Measurements from ENCODE around the gene PCSK2.

The PCSK2 gene

DNA sequence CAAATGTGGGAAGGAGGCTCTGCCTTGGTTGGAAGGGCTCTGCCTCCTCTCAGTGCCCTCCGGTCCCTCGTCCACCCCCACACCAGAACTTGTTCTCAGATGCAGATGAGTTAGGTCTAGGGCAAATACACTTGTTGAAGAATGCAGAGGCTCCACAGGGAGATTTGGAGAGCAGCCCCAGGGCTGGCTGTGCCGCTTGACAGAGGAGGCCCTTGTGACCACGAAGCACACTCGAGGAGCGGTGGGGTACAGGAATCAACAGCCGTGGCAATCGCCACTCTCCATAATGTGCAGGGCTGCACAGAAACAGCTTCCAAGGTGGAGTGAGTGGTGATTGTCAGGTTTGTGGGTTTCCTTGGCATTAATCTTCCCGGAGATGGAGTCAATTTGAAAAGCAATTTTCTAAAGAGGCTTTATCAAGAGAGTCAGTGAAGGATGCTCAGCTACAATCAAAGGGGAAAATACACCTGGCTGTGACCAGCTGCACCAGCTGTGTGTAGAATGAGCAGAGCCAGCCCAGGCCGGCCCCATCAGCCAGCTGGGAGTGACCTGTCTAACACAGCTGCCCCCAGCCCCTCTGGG lies 244.9 kb downstream of the PCSK2 start:
- Histone ChIP-seq H3K4me2 (ENCODE audit: low read depth, low read length) (no peak overlapping the region), H3K9me2 (replicated peaks; ENCODE audit: insufficient read depth, low read length) (no peaks in the 10 kb centered on the region), H4K20me1 (ENCODE audit: insufficient read depth, low read length) (no peaks in the 10 kb centered on the region), H2AFZ (ENCODE audit: low read length) (no peak overlapping the region), H3K9ac (ENCODE audit: low read length) (no peak overlapping the region), H3K79me2 (ENCODE audit: low read length) (no peaks in the 10 kb centered on the region), H3K27me3 (replicated peaks; ENCODE audit: insufficient read depth, low read length) (no peaks in the 10 kb centered on the region), H3K4me1 (ENCODE audit: low read length) (no peaks in the 10 kb centered on the region), H3K36me3 (replicated peaks; ENCODE audit: insufficient read depth, low read length) (no peaks in the 10 kb centered on the region), H3F3A (ENCODE audit: insufficient read depth, low read length) (no peaks in the 10 kb centered on the region), H3K9me3 (replicated peaks; ENCODE audit: insufficient read depth, low read length) (no peaks in the 10 kb centered on the region), H3K27ac (ENCODE audit: low read length) (no peak overlapping the region), H3K4me3 (ENCODE audit: low read length) (no peak overlapping the region)
- no peak for DNase-seq
- TF ChIP-seq CTCF (IDR thresholded peaks at IDR 0.05; ENCODE audit: low read length) = no peak
- no peak for TF ChIP-seq EZH2phosphoT487 (IDR thresholded peaks at IDR 0.05; ENCODE audit: low read length)
- TF ChIP-seq EZH2 (optimal IDR thresholded peaks at IDR 0.05; ENCODE audit: low read depth, low read length) = no peak

- Histone ChIP-seq H3K27ac (ENCODE audit: low read length) (no peak overlapping the region), H3K4me1 (ENCODE audit: low read length) (no peaks in the 10 kb centered on the region), H4K20me1 (ENCODE audit: insufficient read depth, low read length) (no peaks in the 10 kb centered on the region), H3K27me3 (replicated peaks; ENCODE audit: insufficient read depth, low read length) (no peaks in the 10 kb centered on the region), H3F3A (ENCODE audit: insufficient read depth, low read length) (no peaks in the 10 kb centered on the region), H3K4me3 (ENCODE audit: low read length) (no peak overlapping the region), H3K4me2 (ENCODE audit: low read depth, low read length) (no peak overlapping the region), H3K79me2 (ENCODE audit: low read length) (no peaks in the 10 kb centered on the region), H3K9me2 (replicated peaks; ENCODE audit: insufficient read depth, low read length) (no peaks in the 10 kb centered on the region), H2AFZ (ENCODE audit: low read length) (no peak overlapping the region), H3K36me3 (replicated peaks; ENCODE audit: insufficient read depth, low read length) (no peaks in the 10 kb centered on the region), H3K9me3 (replicated peaks; ENCODE audit: insufficient read depth, low read length) (no peaks in the 10 kb centered on the region), H3K9ac (ENCODE audit: low read length) (no peak overlapping the region)
- DNase-seq = no peak
- TF ChIP-seq EZH2phosphoT487 (IDR thresholded peaks at IDR 0.05; ENCODE audit: low read length) (no peak), EZH2 (optimal IDR thresholded peaks at IDR 0.05; ENCODE audit: low read depth, low read length) (no peak), CTCF (IDR thresholded peaks at IDR 0.05; ENCODE audit: low read length) (no peak)
Observed at GRCh38 chr20:17473659-17474058, 246.8 kb downstream of the PCSK2 start.

DNA sequence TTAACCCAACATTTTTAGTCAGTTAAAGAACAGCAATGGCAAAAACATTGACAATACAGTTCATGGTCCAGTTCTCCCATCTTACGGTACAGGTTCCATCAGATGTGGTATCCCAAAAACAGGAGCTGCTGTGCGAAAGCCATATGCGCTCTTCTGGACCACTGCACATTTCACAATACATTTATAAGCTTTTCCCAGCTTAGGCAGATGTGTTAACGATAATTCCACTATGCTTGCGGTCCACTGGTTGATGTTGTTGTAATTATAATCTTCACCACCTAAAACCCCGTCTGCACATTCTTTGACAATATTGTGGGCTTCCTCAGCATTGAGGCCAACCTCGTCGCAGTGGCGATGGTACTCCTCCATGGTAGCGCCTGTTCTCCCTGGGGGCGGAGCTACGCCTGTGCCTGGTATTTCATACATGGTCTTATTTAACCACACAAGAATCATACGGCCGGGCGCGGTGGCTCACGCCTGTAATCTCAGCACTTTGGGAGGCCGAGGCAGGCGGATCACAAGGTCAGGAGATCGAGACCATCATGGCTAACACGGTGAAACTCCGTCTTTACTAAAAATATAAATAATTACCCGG lies 252.3 kb downstream of the PCSK2 start:
- TF ChIP-seq CTCF (IDR thresholded peaks at IDR 0.05; ENCODE audit: low read length) = no peak
- no peak for TF ChIP-seq EZH2phosphoT487 (IDR thresholded peaks at IDR 0.05; ENCODE audit: low read length)
- no peak for TF ChIP-seq EZH2 (optimal IDR thresholded peaks at IDR 0.05; ENCODE audit: low read depth, low read length)
- Histone ChIP-seq H3K4me1 (ENCODE audit: low read length) (no peaks in the 10 kb centered on the region), H3K27ac (ENCODE audit: low read length) (no peak overlapping the region), H3K79me2 (ENCODE audit: low read length) (no peaks in the 10 kb centered on the region), H3F3A (ENCODE audit: insufficient read depth, low read length) (no peaks in the 10 kb centered on the region), H3K9me3 (replicated peaks; ENCODE audit: insufficient read depth, low read length) (no peaks in the 10 kb centered on the region), H2AFZ (ENCODE audit: low read length) (no peak overlapping the region), H3K9me2 (replicated peaks; ENCODE audit: insufficient read depth, low read length) (no peaks in the 10 kb centered on the region), H3K27me3 (replicated peaks; ENCODE audit: insufficient read depth, low read length) (no peaks in the 10 kb centered on the region), H3K9ac (ENCODE audit: low read length) (no peak overlapping the region), H4K20me1 (ENCODE audit: insufficient read depth, low read length) (no peaks in the 10 kb centered on the region), H3K4me2 (ENCODE audit: low read depth, low read length) (no peak overlapping the region), H3K36me3 (replicated peaks; ENCODE audit: insufficient read depth, low read length) (no peaks in the 10 kb centered on the region), H3K4me3 (ENCODE audit: low read length) (no peak overlapping the region)
- DNase-seq = no peak
